ENCODE results near the gene PCYT1B.

GRCh38 chrX:24550166-24550565, 97.0 kb downstream of the PCYT1B start:
- no peak for TF ChIP-seq CTCF (IDR thresholded peaks at IDR 0.05)
- no peak for TF ChIP-seq EZH2phosphoT487 (IDR thresholded peaks at IDR 0.05)
- TF ChIP-seq EZH2 (IDR thresholded peaks at IDR 0.05), result no peak
